Astrocyte (in vitro differentiated cells and primary cell): ENCODE results near the gene MELK. TPM values are rescaled to one million over a fixed set of nuclear protein-coding genes. Genes with fewer than 3 reads are reported as not detected.
A peak's percentile ranks its signal among the peaks of the same experiment; 100 is the strongest.
"Not testable (repeated sequence)": the region's sequence is repeated elsewhere in the genome, so short reads cannot be mapped to it uniquely, and the experiment has no call there.

Experiments
- DNase-seq: peaks from one replicate; pipeline ENCODE4 v3.0.0-alpha.2; 2010; ENCODE audit warnings: low read depth
- FAIRE-seq: peaks from 2 replicates; lab custom pipeline; 2011; peaks lifted over from hg19 to GRCh38; lab: Jason Lieb, UNC
- H2AFZ ChIP-seq: 2 replicates; pipeline ENCODE4 v1.6.0; 2012; ENCODE audit warnings: low read depth, low read length, inconsistent platforms
- H3K27ac ChIP-seq: 2 replicates; pipeline ENCODE4 v1.5.1; 2011; ENCODE audit warnings: low read depth, low read length, inconsistent platforms
- H3K27me3 ChIP-seq: 2 replicates; pipeline ENCODE4 v1.6.0; 2011; ENCODE audit warnings: low read length, inconsistent platforms; ENCODE audit not compliant: insufficient read depth
- H3K36me3 ChIP-seq: 2 replicates; pipeline ENCODE4 v1.5.1; 2011; ENCODE audit warnings: low read length, inconsistent platforms; ENCODE audit not compliant: insufficient read depth
- H3K4me1 ChIP-seq: 2 replicates; pipeline ENCODE4 v1.5.1; 2011; ENCODE audit warnings: low read length, inconsistent platforms; ENCODE audit not compliant: insufficient read depth
- H3K4me2 ChIP-seq: 2 replicates; pipeline ENCODE4 v1.6.0; 2012; ENCODE audit warnings: low read length, inconsistent platforms
- H3K4me3 ChIP-seq: 2 replicates; pipeline ENCODE4 v1.5.1; 2011; ENCODE audit warnings: low read depth, mild to moderate bottlenecking, low read length, inconsistent platforms; ENCODE audit not compliant: insufficient read depth
- H3K79me2 ChIP-seq: 2 replicates; pipeline ENCODE4 v1.6.0; 2012; ENCODE audit warnings: mild to moderate bottlenecking, low read length, inconsistent platforms; ENCODE audit not compliant: insufficient read depth
- H3K9ac ChIP-seq: 2 replicates; pipeline ENCODE4 v1.6.0; 2012; ENCODE audit warnings: mild to moderate bottlenecking, low read length, inconsistent platforms
- H3K9me3 ChIP-seq: 2 replicates; pipeline ENCODE4 v1.5.1; 2012; ENCODE audit warnings: low read depth, mild to moderate bottlenecking, low read length, inconsistent platforms; ENCODE audit not compliant: insufficient read depth
- H4K20me1 ChIP-seq: 2 replicates; pipeline ENCODE4 v1.6.0; 2012; ENCODE audit warnings: low read length, inconsistent platforms; ENCODE audit not compliant: insufficient read depth
- H3K27ac Mint-ChIP-seq: one replicate; pipeline ENCODE4 v1.8.0; 2021; ENCODE audit warnings: mild to moderate bottlenecking, mixed read lengths; ENCODE audit not compliant: unreplicated experiment
- H3K27me3 Mint-ChIP-seq: one replicate; pipeline ENCODE4 v1.8.0; 2021; ENCODE audit warnings: low read depth, mixed read lengths; ENCODE audit not compliant: unreplicated experiment
- H3K36me3 Mint-ChIP-seq: one replicate; pipeline ENCODE4 v1.8.0; 2021; ENCODE audit warnings: low read depth, mixed read lengths; ENCODE audit not compliant: unreplicated experiment
- H3K4me1 Mint-ChIP-seq: one replicate; pipeline ENCODE4 v1.8.0; 2021; ENCODE audit warnings: low read depth, mixed read lengths; ENCODE audit not compliant: unreplicated experiment
- H3K4me3 Mint-ChIP-seq: one replicate; pipeline ENCODE4 v1.8.0; 2021; ENCODE audit warnings: mild to moderate bottlenecking, moderate library complexity, mixed read lengths; ENCODE audit not compliant: unreplicated experiment
- H3K9me3 Mint-ChIP-seq: one replicate; pipeline ENCODE4 v1.8.0; 2021; ENCODE audit warnings: mild to moderate bottlenecking, mixed read lengths; ENCODE audit not compliant: unreplicated experiment
- EZH2 ChIP-seq: IDR thresholded peaks from 2 replicates; pipeline ENCODE4 v1.6.1; 2012; ENCODE audit warnings: mild to moderate bottlenecking, low read length, inconsistent platforms; ENCODE audit not compliant: insufficient read depth
- total RNA-seq: library from RNA; stranded (reverse); gene quantifications from 2 replicates; pipeline ENCODE4 v1.2.1, GENCODE V29; 2021
- TF ChIP-seq, protein P1 (sequence below): IDR thresholded peaks from 2 replicates; pipeline ENCODE4 v1.5.1; 2011; ENCODE audit warnings: low read depth, mild to moderate bottlenecking, inconsistent platforms, low read length, moderate library complexity; ENCODE audit not compliant: insufficient read depth

The MELK gene
- total RNA-seq, 1 donor from 2014 or later = 12.3 TPM

DNA sequence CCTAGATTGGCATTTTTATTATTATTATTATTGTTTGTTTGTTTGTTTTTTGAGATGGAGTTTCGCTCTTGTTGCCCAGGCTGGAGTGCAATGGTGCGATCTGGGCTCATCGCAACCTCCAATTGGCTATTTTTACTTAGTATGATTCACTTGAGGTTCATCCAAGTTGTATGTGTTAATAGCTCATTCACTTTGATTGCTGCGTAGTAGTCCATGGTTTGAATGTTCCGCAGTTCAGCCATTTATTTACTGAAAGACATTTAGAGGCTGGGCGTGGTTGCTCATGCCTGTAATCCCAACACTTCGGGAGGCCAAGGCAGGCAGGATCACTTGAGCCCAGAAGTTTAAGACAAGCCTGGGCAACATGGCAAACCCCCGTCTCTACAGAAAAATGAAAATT is 22.6 kb upstream of the MELK start:
- H3K27me3 Mint-ChIP-seq = no peaks in the 10 kb centered on the region
- Histone ChIP-seq H3K4me3 (no peak overlapping the region), H3K27me3 (no peaks in the 10 kb centered on the region), H3K36me3 (no peaks in the 10 kb centered on the region), H3K4me1 (no peaks in the 10 kb centered on the region), H3K9me3 (no peaks in the 10 kb centered on the region), H3K79me2 (no peaks in the 10 kb centered on the region), H4K20me1 (no peaks in the 10 kb centered on the region), H2AFZ (no peak overlapping the region), H3K27ac (no peak overlapping the region), H3K9ac (no peak overlapping the region), H3K4me2 (no peak overlapping the region)
- H3K36me3 Mint-ChIP-seq = no peaks in the 10 kb centered on the region
- DNase-seq (no peak), FAIRE-seq (no peak)
- TF ChIP-seq EZH2 = no peak
- TF ChIP-seq, protein P1, sequence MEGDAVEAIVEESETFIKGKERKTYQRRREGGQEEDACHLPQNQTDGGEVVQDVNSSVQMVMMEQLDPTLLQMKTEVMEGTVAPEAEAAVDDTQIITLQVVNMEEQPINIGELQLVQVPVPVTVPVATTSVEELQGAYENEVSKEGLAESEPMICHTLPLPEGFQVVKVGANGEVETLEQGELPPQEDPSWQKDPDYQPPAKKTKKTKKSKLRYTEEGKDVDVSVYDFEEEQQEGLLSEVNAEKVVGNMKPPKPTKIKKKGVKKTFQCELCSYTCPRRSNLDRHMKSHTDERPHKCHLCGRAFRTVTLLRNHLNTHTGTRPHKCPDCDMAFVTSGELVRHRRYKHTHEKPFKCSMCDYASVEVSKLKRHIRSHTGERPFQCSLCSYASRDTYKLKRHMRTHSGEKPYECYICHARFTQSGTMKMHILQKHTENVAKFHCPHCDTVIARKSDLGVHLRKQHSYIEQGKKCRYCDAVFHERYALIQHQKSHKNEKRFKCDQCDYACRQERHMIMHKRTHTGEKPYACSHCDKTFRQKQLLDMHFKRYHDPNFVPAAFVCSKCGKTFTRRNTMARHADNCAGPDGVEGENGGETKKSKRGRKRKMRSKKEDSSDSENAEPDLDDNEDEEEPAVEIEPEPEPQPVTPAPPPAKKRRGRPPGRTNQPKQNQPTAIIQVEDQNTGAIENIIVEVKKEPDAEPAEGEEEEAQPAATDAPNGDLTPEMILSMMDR = no peak
- no peaks in the 10 kb centered on the region for H3K9me3 Mint-ChIP-seq
- peaks cover 4% of the 10 kb centered on the region for H3K4me1 Mint-ChIP-seq
- H3K4me3 Mint-ChIP-seq = no peak overlapping the region
- H3K27ac Mint-ChIP-seq = no peak overlapping the region

DNA sequence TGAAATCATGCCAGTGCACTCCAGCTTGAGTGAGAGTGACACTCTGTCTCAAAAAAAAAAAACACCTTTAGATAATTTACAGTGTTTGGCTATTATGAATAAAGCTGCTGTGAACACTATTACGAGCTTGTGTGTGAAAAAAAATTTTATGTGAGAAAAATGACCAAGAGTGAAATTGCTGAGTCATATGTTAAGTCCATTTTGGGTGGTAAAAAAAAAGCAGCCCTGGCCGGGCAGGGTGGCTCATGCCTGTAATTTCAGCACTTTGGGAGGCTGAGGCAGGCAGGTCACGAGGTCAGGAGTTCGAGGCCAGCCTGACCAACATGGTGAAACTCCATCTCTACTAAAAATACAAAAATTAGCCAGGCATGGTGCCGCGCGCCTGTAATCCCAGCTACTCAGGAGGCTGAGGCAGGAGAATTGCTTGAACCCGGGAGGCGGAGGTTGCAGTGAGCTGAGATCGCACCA is 22.0 kb upstream of the MELK start:
- not testable (repeated sequence) for H3K36me3 ChIP-seq, H3K27me3 ChIP-seq, H3K4me1 ChIP-seq, H3K4me2 ChIP-seq, H3K4me3 Mint-ChIP-seq, H3K9me3 Mint-ChIP-seq, H3K4me1 Mint-ChIP-seq, H3K27ac ChIP-seq, H4K20me1 ChIP-seq, H3K9me3 ChIP-seq, H3K9ac ChIP-seq, H3K79me2 ChIP-seq, H3K27me3 Mint-ChIP-seq, H3K4me3 ChIP-seq, H3K36me3 Mint-ChIP-seq, DNase-seq, FAIRE-seq, H2AFZ ChIP-seq
- H3K27ac Mint-ChIP-seq = peak overlapping the region; percentile 12

DNA sequence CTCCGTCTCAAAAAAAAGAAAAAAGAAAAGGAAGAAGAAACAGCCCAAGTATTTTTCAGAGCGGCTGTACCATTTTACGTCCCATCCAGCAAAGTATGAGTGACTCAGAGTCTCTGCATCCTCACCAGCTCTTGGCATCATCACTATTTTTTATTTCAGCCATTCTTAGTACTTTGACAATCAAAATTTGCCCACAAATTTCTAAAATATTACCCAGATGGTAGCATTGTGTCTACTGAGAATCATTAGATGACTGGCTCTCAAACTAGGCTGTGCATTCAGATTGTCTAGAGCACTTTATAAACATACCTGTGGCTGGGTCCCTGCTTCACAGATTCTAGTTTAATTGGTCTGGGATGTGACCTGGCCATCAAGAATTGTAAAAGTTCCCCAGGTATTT is 21.6 kb upstream of the MELK start:
- TF ChIP-seq EZH2 = no peak
- TF ChIP-seq, protein P1 = no peak
- no peak for FAIRE-seq

More for the DNA sequence above, 21.6 kb upstream of the MELK start:
- Histone ChIP-seq H4K20me1 (no peaks in the 10 kb centered on the region), H3K36me3 (no peaks in the 10 kb centered on the region), H3K4me2 (no peak overlapping the region), H2AFZ (no peak overlapping the region), H3K79me2 (no peaks in the 10 kb centered on the region), H3K4me1 (no peaks in the 10 kb centered on the region), H3K9ac (no peak overlapping the region), H3K27ac (no peak overlapping the region), H3K27me3 (no peaks in the 10 kb centered on the region), H3K4me3 (no peak overlapping the region), H3K9me3 (no peaks in the 10 kb centered on the region)
- Mint-ChIP-seq H3K9me3 (no peaks in the 10 kb centered on the region), H3K4me3 (no peak overlapping the region), H3K27ac (no peak overlapping the region), H3K27me3 (no peaks in the 10 kb centered on the region), H3K36me3 (no peaks in the 10 kb centered on the region), H3K4me1 (peaks cover 4% of the 10 kb centered on the region)
- DNase-seq = peak; percentile 55
